OCI-LY3 (cell line): Measurements from ENCODE around the gene KITLG.

Experiments used
- CTCF ChIP-seq: fragments of 200-600, 300-600 bp; sonication (generic); IDR thresholded peaks from 2 replicates; pipeline ENCODE4 v1.5.1; 2014; ENCODE audit warnings: antibody characterized with exemption, low read length, low read depth
- EZH2phosphoT487 ChIP-seq: fragments of 200-600 bp; shearing (Covaris generic); IDR thresholded peaks from 2 replicates; pipeline ENCODE4 v1.6.1; 2018; ENCODE audit warnings: antibody characterized with exemption, mixed run types, low read depth

DNA sequence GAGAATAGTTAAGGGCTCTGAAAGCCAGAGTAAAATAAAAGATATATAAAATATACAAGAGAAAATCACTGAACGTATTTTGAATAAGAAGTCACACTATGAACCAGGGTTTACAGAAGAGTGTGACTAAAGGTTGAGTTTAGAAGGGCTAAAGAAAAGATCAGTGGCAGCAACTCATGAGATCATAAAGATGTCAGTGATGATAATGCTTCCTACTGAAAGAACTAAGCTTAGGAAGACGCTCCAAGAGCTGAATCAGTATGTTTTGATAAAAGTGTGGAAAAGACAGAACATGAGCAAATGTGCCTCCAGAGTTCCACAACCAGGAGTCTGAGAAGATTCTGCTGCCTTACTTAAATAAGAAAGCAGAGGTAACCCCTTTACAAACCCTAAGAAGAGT lies 74.6 kb downstream of the KITLG start:
- TF ChIP-seq EZH2phosphoT487: no peak
- TF ChIP-seq CTCF: no peak
